ENCODE measurements around the gene KBTBD4. TPM values are rescaled to one million over a fixed set of nuclear protein-coding genes. Genes with fewer than 3 reads are reported as not detected.

The KBTBD4 gene
- 19.3 and 22.1 TPM in 2 replicates for total RNA-seq (2014; rRNA removed; shearing (Covaris generic))

GRCh38 chr11:47578524-47579494, at the start of gene KBTBD4, which contains the start of gene NDUFS3:
Gene KBTBD4, minus strand, starts transcription at chr11:47578970. Its CDS starts 19 bp downstream, at chr11:47578951.
Gene NDUFS3, plus strand, starts transcription at chr11:47579074. Its CDS starts 18 bp downstream, at chr11:47579092.
- Histone ChIP-seq H3K4me3 (peak within 1 kb of the TSS; percentile 96), H3K36me3 (peaks cover 51% of the 10 kb centered on the region)
- peak; percentile 89 to 94 for DNase-seq

GRCh38 chr11:47628026-47628425, 49.3 kb upstream of the KBTBD4 start:
- no peak for DNase-seq
- Histone ChIP-seq H3K27ac (no peak overlapping the region), H3K4me3 (no peak overlapping the region), H3K36me3 (peaks cover 61% of the 10 kb centered on the region), H3K9me3 (replicated peaks) (no peaks in the 10 kb centered on the region), H3K27me3 (no peaks in the 10 kb centered on the region), H3K4me1 (no peaks in the 10 kb centered on the region)

More at GRCh38 chr11:47578524-47579494, at the start of gene KBTBD4, which contains the start of gene NDUFS3:
- Histone ChIP-seq H3K4me1 (0 out of 2 replicates have a peak, but pooled peaks cover 8% of the 10 kb centered on the region), H3K27me3 (no peaks in the 10 kb centered on the region), H3K9me3 (replicated peaks) (no peaks in the 10 kb centered on the region), H3K27ac (peak within 1 kb of the TSS; percentile 71)

GRCh38 chr11:47626234-47626633, 47.5 kb upstream of the KBTBD4 start:
- Histone ChIP-seq H3K36me3 (peaks cover 69% of the 10 kb centered on the region), H3K9me3 (replicated peaks) (no peaks in the 10 kb centered on the region)

GRCh38 chr11:47620836-47621378, 42.1 kb upstream of the KBTBD4 start:
- no peaks in the 10 kb centered on the region for H3K27me3 ChIP-seq
- no peak overlapping the region for H3K4me3 ChIP-seq
- H3K9me3 ChIP-seq (replicated peaks) = no peaks in the 10 kb centered on the region
- H3K4me1 ChIP-seq = no peaks in the 10 kb centered on the region
- no peak for DNase-seq
- H3K36me3 ChIP-seq = peaks cover 40% of the 10 kb centered on the region
- no peak overlapping the region for H3K27ac ChIP-seq

More at GRCh38 chr11:47626234-47626633, 47.5 kb upstream of the KBTBD4 start:
- DNase-seq = no peak
- H3K4me3 ChIP-seq = no peak overlapping the region
- H3K27me3 ChIP-seq = no peaks in the 10 kb centered on the region
- no peak overlapping the region for H3K27ac ChIP-seq
- H3K4me1 ChIP-seq = no peaks in the 10 kb centered on the region

GRCh38 chr11:47617417-47617809, 38.6 kb upstream of the KBTBD4 start:
- no peaks in the 10 kb centered on the region for H3K4me1 ChIP-seq
- H3K4me3 ChIP-seq = no peak overlapping the region
- peaks cover 14% of the 10 kb centered on the region for H3K36me3 ChIP-seq
- H3K27me3 ChIP-seq = no peaks in the 10 kb centered on the region
- DNase-seq = no peak
- H3K27ac ChIP-seq = no peak overlapping the region
- H3K9me3 ChIP-seq (replicated peaks) = no peaks in the 10 kb centered on the region

GRCh38 chr11:47616726-47617416, 38.1 kb upstream of the KBTBD4 start:
- H3K4me3 ChIP-seq = no peak overlapping the region
- no peaks in the 10 kb centered on the region for H3K4me1 ChIP-seq
- peaks cover 9% of the 10 kb centered on the region for H3K36me3 ChIP-seq
- no peak overlapping the region for H3K27ac ChIP-seq
- DNase-seq = peak; percentile 47 to 66
- no peaks in the 10 kb centered on the region for H3K9me3 ChIP-seq (replicated peaks)
- no peaks in the 10 kb centered on the region for H3K27me3 ChIP-seq

GRCh38 chr11:47615249-47615648, 36.5 kb upstream of the KBTBD4 start:
- Histone ChIP-seq H3K9me3 (replicated peaks) (no peaks in the 10 kb centered on the region), H3K4me1 (no peaks in the 10 kb centered on the region), H3K27ac (no peak overlapping the region), H3K27me3 (no peaks in the 10 kb centered on the region), H3K36me3 (peaks cover 8% of the 10 kb centered on the region), H3K4me3 (no peak overlapping the region)
- no peak for DNase-seq

- Histone ChIP-seq H3K4me1 (no peaks in the 10 kb centered on the region), H3K9me3 (replicated peaks) (no peaks in the 10 kb centered on the region), H3K27me3 (no peaks in the 10 kb centered on the region), H3K36me3 (no peaks in the 10 kb centered on the region; the same call in 1 of the 2 replicates), H3K27ac (no peak overlapping the region), H3K4me3 (no peak overlapping the region)
- no peak for DNase-seq
Observed at GRCh38 chr11:47611348-47611794, 32.6 kb upstream of the KBTBD4 start.

GRCh38 chr11:47609675-47610074, 30.9 kb upstream of the KBTBD4 start:
- DNase-seq = no peak
- H3K36me3 ChIP-seq = no peaks in the 10 kb centered on the region
- H3K4me3 ChIP-seq = no peak overlapping the region
- H3K27ac ChIP-seq = no peak overlapping the region
- no peaks in the 10 kb centered on the region for H3K4me1 ChIP-seq
- no peaks in the 10 kb centered on the region for H3K27me3 ChIP-seq
- no peaks in the 10 kb centered on the region for H3K9me3 ChIP-seq (replicated peaks)

- Histone ChIP-seq H3K4me3 (no peak overlapping the region), H3K4me1 (no peaks in the 10 kb centered on the region), H3K36me3 (no peaks in the 10 kb centered on the region), H3K9me3 (replicated peaks) (no peaks in the 10 kb centered on the region), H3K27me3 (no peaks in the 10 kb centered on the region), H3K27ac (no peak overlapping the region)
- no peak for DNase-seq
Observed at GRCh38 chr11:47607380-47607779, 28.6 kb upstream of the KBTBD4 start.

- H3K36me3 ChIP-seq = no peaks in the 10 kb centered on the region
- no peaks in the 10 kb centered on the region for H3K9me3 ChIP-seq (replicated peaks)
- H3K27me3 ChIP-seq = no peaks in the 10 kb centered on the region
- H3K4me1 ChIP-seq = no peaks in the 10 kb centered on the region
- no peak overlapping the region for H3K27ac ChIP-seq
- DNase-seq = no peak
- no peak overlapping the region for H3K4me3 ChIP-seq
Observed at GRCh38 chr11:47606731-47607130, 28.0 kb upstream of the KBTBD4 start.

GRCh38 chr11:47605921-47606320, 27.2 kb upstream of the KBTBD4 start:
- Histone ChIP-seq H3K4me3 (no peak overlapping the region), H3K4me1 (no peaks in the 10 kb centered on the region), H3K9me3 (replicated peaks) (no peaks in the 10 kb centered on the region), H3K27me3 (no peaks in the 10 kb centered on the region), H3K36me3 (no peaks in the 10 kb centered on the region), H3K27ac (no peak overlapping the region)
- DNase-seq = no peak

GRCh38 chr11:47603295-47603694, 24.5 kb upstream of the KBTBD4 start:
- no peak for DNase-seq
- Histone ChIP-seq H3K27ac (no peak overlapping the region), H3K36me3 (no peaks in the 10 kb centered on the region), H3K4me1 (no peaks in the 10 kb centered on the region), H3K27me3 (0 out of 2 replicates have a peak, but pooled peaks cover 3% of the 10 kb centered on the region), H3K9me3 (replicated peaks) (no peaks in the 10 kb centered on the region), H3K4me3 (no peak overlapping the region)

- no peak overlapping the region for H3K4me3 ChIP-seq
- H3K4me1 ChIP-seq = no peaks in the 10 kb centered on the region
- H3K36me3 ChIP-seq = no peaks in the 10 kb centered on the region
- no peak overlapping the region for H3K27ac ChIP-seq
- no peaks in the 10 kb centered on the region for H3K9me3 ChIP-seq (replicated peaks)
- H3K27me3 ChIP-seq = 0 out of 2 replicates have a peak, but pooled peaks cover 3% of the 10 kb centered on the region
- DNase-seq = no peak
Observed at GRCh38 chr11:47599902-47600301, 21.1 kb upstream of the KBTBD4 start.
